ENCODE results near the gene PPP1R15A.

The PPP1R15A gene

GRCh38 chr19:48921721-48922500 is 49.7 kb downstream of the PPP1R15A start:
- TF ChIP-seq GATA2 (IDR thresholded peaks at IDR 0.05; ENCODE audit: low read depth, low read length): no peak
- TF ChIP-seq GATA3 (IDR thresholded peaks at IDR 0.05; ENCODE audit: low read depth, low read length): no peak

- TF ChIP-seq GATA2 (IDR thresholded peaks at IDR 0.05; ENCODE audit: low read depth, low read length) (no peak), GATA3 (IDR thresholded peaks at IDR 0.05; ENCODE audit: low read depth, low read length) (no peak)
Measured at GRCh38 chr19:48922548-48923490, 50.6 kb downstream of the PPP1R15A start.

GRCh38 chr19:48925240-48925843 is 53.1 kb downstream of the PPP1R15A start:
- no peak for TF ChIP-seq GATA2 (IDR thresholded peaks at IDR 0.05; ENCODE audit: low read depth, low read length)
- no peak for TF ChIP-seq GATA3 (IDR thresholded peaks at IDR 0.05; ENCODE audit: low read depth, low read length)

All from SH-SY5Y (cell line).